Activated CD4-positive, alpha-beta T cell treated with anti-CD3 and anti-CD28 coated beads, Interleukin-2, Interleukin-4, amounts not matched to agents 100 ng/mL and 50 ng/mL, durations not matched to agents 16 hours and 8 hours (primary cell): ENCODE measurements around the gene BMERB1.

ENCODE experiments used
- DNase-seq: peaks from one replicate; pipeline ENCODE4 v3.0.0-alpha.2; 2020; ENCODE audit warnings: low spot score

Gene BMERB1

GRCh38 chr16:15616012-15616411 lies 181.6 kb downstream of the BMERB1 start:
- DNase-seq = no peak

DNA sequence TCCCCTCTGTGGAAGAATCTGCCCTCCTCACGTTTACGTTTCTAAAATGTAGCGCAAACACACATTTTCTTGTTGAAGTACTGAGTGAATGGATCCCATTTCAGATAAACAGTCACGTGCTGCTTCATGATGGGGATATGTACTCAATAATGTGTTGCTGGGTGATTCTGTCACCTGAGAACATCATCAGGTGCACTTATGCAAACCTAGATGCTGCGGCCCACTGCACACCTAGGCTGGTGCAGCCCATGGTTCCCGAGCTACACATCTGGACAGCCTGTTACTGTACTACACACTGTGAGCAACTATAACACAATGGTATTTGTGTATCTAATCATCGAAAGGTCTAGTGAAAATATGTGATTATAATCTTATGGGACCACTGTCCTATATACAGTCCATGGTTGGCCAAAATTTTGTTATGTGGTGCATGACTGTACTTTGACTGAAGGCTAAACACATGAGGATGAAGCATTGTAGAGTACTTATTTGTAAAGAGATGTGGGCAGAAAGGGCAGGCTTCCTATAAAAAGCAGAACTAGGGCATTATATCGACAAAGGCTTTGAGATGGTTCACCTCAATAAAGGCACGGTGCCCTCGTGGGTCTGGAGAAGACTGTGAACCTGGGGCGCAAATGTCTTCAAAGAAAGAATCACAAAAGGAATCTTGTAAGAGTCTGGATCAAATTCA lies 182.2 kb downstream of the BMERB1 start:
- no peak for DNase-seq

- DNase-seq = no peak
Measured at GRCh38 chr16:15617901-15618300, 183.5 kb downstream of the BMERB1 start.

DNA sequence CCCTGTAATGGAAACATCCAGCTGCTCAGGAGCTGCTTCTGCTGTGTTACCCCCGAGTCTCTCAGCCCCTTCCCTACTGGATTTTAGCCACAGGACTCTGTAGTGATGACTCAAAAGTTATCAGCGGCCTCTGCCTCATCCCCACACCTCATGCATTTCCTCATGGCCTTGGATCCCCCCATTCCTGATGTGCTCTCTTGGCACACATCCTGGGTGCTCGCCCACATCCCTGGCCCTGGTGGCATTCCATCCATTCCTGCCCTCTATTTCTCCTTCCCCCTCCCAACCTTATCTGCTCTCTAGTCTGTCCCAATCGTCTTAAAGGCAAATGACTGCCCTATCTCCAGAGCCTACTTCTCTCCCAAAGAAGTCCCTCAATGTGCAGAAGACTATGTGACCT lies 184.0 kb downstream of the BMERB1 start:
- DNase-seq = no peak

DNA sequence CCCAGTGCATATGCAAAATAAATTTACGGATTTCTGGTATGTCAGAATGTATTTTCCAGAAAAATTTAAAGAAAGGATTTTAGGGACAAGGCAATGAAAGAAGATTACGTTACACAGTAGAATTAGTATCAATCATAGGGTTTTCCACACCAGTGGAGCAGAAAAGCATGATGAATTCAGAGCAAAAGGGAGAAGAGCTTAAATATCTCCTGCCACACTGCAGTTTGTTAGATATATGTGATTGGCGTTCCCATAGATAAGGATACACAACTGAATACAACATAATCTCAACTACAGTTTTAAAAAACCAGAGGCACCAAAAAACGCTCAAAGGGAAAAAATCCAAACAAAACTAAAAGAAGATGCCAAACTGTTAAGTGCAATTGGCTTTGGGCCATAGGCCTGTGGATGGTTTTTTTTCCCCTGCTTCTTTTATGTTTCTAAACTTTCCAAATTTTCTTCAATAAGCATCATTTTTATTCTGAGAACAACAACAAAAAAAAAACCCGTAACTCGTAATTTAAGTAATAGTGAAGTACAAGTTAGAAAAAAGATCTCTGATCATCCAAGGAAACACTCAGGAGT lies 186.3 kb downstream of the BMERB1 start:
- no peak for DNase-seq

- DNase-seq = no peak
Measured at GRCh38 chr16:15621456-15621855, 187.1 kb downstream of the BMERB1 start.

DNA sequence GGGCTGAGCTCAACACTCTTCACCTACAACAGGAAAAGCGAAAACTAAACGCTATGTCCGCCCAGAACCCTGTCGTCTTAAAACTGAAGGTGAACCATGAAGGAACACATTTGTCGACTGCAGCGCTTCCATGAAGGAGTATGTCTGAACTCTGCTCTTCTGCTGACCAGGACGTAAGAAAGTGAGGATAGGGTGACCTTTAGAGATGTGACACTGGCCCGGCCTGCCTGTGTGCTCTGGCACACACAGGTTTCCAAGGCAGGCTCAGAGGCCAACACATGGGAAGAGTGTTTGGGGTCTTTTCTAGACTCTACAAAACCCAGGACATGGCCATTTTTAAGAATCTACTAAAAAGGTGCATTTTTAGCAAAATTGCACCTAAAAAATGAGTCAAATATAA lies 187.5 kb downstream of the BMERB1 start:
- DNase-seq = no peak

GRCh38 chr16:15631730-15632409 lies 197.5 kb downstream of the BMERB1 start:
- no peak for DNase-seq

DNA sequence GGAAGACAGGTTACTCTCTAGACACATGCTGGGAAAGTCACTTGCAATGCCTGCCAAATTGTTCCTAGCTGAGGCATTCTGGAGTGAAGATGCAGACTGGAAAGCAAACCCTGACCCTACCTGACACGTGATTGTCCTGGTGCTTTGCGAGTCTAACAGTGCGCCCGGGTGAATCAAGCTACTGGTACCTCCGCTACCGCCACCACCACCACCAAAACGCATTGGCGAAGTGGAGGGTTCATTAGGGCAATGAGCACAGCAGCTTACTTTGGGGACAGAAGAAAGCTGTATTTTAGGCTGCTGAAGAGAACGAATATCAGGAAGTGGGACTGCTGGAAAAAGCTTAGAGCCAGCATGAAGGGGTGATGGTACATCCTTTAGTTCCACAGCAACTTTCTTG lies 201.5 kb downstream of the BMERB1 start:
- DNase-seq = no peak

- DNase-seq = peak; percentile 34
Measured at GRCh38 chr16:15636392-15636873, 202.0 kb downstream of the BMERB1 start.
